Liver (tissue), 3 donors: ENCODE measurements around the gene OTUD3.

ENCODE experiments used
- CTCF ChIP-seq: fragments of 150-350 bp; IDR thresholded peaks from 2 replicates; pipeline ENCODE4 v1.5.1; 2017; ENCODE audit warnings: improper control_type of control experiment, low read depth, low read length; ENCODE audit not compliant: missing input control
- EGR1 ChIP-seq, 2 donors: IDR thresholded peaks; 2 replicates each; pipeline ENCODE4 v1.6.1; 2016 to 2018; ENCODE audit warnings: antibody characterized with exemption in 2 of 2, low read depth in 2 of 2
- FOXA1 ChIP-seq: IDR thresholded peaks from 2 replicates; pipeline ENCODE4 v1.6.1; 2016; ENCODE audit warnings: antibody characterized with exemption
- GABPA ChIP-seq, 2 donors: IDR thresholded peaks in 1 of 2; conservative IDR thresholded peaks in 1 of 2; 2 replicates each; pipeline ENCODE4 v1.6.1; 2016; ENCODE audit warnings: antibody characterized with exemption in 2 of 2, mild to moderate bottlenecking in 1 of 2, moderate library complexity in 1 of 2
- HNF4G ChIP-seq: IDR thresholded peaks from 2 replicates; pipeline ENCODE4 v1.6.1; 2016; ENCODE audit warnings: antibody characterized with exemption
- JUND ChIP-seq, 2 donors: IDR thresholded peaks; 2 replicates each; pipeline ENCODE4 v1.6.1; 2016; ENCODE audit warnings: antibody characterized with exemption in 2 of 2
- RAD21 ChIP-seq, 2 donors: IDR thresholded peaks; 2 replicates each; pipeline ENCODE4 v1.6.1; 2016; ENCODE audit warnings: antibody characterized with exemption in 2 of 2, mild to moderate bottlenecking in 2 of 2
- REST ChIP-seq: IDR thresholded peaks from 2 replicates; pipeline ENCODE4 v1.6.1; 2016; ENCODE audit warnings: antibody characterized with exemption, mild to moderate bottlenecking
- RXRA ChIP-seq, 2 donors: IDR thresholded peaks; 2 replicates each; pipeline ENCODE4 v1.6.1; 2017 to 2018; ENCODE audit warnings: antibody characterized with exemption in 2 of 2, mild to moderate bottlenecking in 1 of 2
- SP1 ChIP-seq: IDR thresholded peaks from 2 replicates; pipeline ENCODE4 v1.6.1; 2018; ENCODE audit warnings: antibody characterized with exemption, mild to moderate bottlenecking
- TAF1 ChIP-seq: conservative IDR thresholded peaks from 2 replicates; pipeline ENCODE4 v1.6.1; 2016; ENCODE audit warnings: antibody characterized with exemption, mild to moderate bottlenecking
- YY1 ChIP-seq: IDR thresholded peaks from 2 replicates; pipeline ENCODE4 v1.6.1; 2016; ENCODE audit warnings: antibody characterized with exemption, mild to moderate bottlenecking
- ZBTB33 ChIP-seq: IDR thresholded peaks from 2 replicates; pipeline ENCODE4 v1.6.1; 2016; ENCODE audit warnings: antibody characterized with exemption
- donor health status: healthy.
- donor health status: healthy.

- no peak for TF ChIP-seq CTCF
- TF ChIP-seq HNF4G = no peak
- TF ChIP-seq TAF1 = no peak
- no peak for TF ChIP-seq ZBTB33
- no peak for TF ChIP-seq RAD21 (IDR thresholded peaks at IDR 0.05)
- no peak for TF ChIP-seq GABPA (IDR thresholded peaks at IDR 0.05 in 1 of 2, conservative IDR thresholded peaks at IDR 0.05 in 1 of 2)
- TF ChIP-seq SP1 = no peak
- no peak for TF ChIP-seq REST
- TF ChIP-seq JUND (IDR thresholded peaks at IDR 0.05) = no peak
- TF ChIP-seq EGR1 (IDR thresholded peaks at IDR 0.05; ENCODE audit: low read depth in 2 of 2) = no peak
- TF ChIP-seq FOXA1 = no peak
- TF ChIP-seq RXRA (IDR thresholded peaks at IDR 0.05) = no peak
- no peak for TF ChIP-seq YY1
Observed at GRCh38 chr1:19845555-19845954, 36.6 kb upstream of the OTUD3 start.
